Myometrial cell (primary cell): ENCODE data around the gene UQCRH. TPM values are rescaled to one million over a fixed set of nuclear protein-coding genes. Genes with fewer than 3 reads are reported as not detected.

Experiments used
- total RNA-seq: library from RNA; depleted of rRNA; stranded (reverse); fragments of >200 nt; gene quantifications from 2 replicates; pipeline ENCODE4 v1.2.3, GENCODE V29; 2015

The UQCRH gene
- 479 and 585 TPM in 2 replicates for total RNA-seq

DNA sequence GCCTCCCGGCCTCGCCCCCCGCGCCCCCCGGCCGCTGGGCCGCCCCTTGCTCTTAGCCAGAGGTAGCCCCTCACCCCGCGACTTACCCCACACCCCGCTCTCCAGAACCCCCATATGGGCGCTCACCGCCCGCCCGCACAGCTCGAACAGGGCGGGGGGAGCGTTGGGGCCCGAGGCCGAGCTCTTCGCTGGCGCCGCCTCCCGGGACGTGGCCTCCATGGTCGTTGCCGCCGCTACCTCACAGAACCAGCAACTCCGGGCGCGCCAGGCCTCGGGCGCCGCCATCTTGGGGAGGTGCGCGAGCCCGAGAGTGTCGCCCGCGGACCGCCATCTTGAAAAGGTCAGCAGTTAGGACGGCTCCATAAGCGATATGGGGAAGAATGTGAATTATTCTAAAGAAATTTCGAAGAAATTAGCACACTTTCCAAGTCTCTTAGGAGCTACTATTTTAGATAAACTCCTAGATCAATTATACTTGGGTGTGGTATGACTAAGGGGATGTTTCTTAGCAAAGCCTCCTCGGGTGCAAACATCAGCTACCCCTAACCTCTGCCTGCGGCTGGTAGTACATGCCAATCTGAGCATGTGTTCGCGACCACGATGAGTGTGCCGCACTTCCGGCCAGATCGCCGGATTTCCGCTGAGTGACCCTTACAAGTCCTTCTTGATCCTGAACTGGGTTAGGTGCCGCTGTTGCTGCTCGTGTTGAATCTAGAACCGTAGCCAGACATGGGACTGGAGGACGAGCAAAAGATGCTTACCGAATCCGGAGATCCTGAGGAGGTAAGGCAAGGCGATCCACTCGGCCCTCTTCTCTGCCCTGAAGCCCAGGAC, at the start of gene UQCRH, which contains the start of gene LRRC41:
Gene UQCRH (plus strand): TSS at position 661 of the 834 bp plus-strand sequence. CDS start 69 bp downstream, at position 730.
Gene LRRC41 (minus strand): TSS at position 579 of the 834 bp plus-strand sequence. CDS start 294 bp downstream, at position 285.

DNA sequence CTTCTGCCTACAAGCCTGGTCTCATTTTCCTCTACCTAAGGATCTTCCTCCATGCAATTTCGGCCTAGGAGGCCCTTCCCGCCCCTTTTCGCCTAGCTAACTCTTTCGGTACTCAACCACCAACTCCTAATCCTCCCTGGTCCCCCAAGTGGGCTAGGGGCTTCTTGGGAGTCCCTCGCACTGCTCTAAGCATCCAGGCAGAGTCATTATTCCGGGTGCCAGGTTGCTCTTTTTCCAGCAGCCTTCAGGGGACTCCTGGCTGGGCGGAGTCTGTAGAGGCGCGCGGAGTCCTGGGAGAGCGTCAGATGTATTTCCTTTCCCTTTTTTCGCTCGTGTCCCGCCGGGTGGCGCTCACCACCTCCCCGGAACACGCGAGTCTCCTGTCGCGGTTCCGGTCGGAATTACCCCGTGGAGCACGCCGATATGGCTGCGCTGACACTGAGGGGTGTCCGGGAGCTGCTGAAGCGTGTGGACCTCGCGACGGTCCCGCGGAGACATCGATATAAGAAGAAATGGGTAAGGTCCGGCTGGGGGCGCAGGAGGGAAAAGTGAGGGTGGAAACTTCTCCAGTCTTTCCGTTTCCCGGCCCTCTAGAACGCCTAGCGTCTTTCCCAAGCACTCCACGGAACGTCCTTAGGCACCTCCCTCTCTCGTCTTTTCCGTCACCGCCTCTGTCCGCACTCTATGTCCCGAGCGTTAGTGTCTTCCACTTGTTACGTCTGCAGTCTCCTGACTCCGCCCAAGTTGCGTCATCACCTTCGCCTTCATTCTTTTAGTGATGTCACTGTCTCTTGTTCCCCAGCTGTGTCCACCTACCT, 37.1 kb downstream of the UQCRH start, which contains the start of gene NSUN4:
Gene NSUN4 (plus strand): TSS at position 404 of the 818 bp plus-strand sequence. CDS start 20 bp downstream, at position 424.

Other genes starting within 250 kb of the UQCRH start
- 1.9 and 2.0 TPM in 2 replicates for gene PIK3R3, start 171.1 kb upstream of the UQCRH start, total RNA-seq
- gene TSPAN1, start 128.6 kb upstream of the UQCRH start, total RNA-seq, result 0.29 TPM in 1 of 2 replicates, not detected in the other
- gene P3R3URF, start 127.2 kb upstream of the UQCRH start, total RNA-seq, result not detected in 2 replicates
- 78.1 and 92.2 TPM in 2 replicates for gene POMGNT1, start 105.3 kb upstream of the UQCRH start, total RNA-seq
- gene LURAP1, start 100.4 kb upstream of the UQCRH start, total RNA-seq, result 3.0 and 6.6 TPM in 2 replicates
- 5.8 and 6.1 TPM in 2 replicates for gene RAD54L, start 55.9 kb upstream of the UQCRH start, total RNA-seq
- 119 and 146 TPM in 2 replicates for gene LRRC41, start 82 bp upstream of the UQCRH start, total RNA-seq
- gene NSUN4, start 37.1 kb downstream of the UQCRH start, total RNA-seq, result 7.5 and 9.9 TPM in 2 replicates
- 0.29 and 0.89 TPM in 2 replicates for gene FAAH, start 90.6 kb downstream of the UQCRH start, total RNA-seq
- not detected in 2 replicates for gene DMBX1, start 186.1 kb downstream of the UQCRH start, total RNA-seq
- gene KNCN, start 247.9 kb downstream of the UQCRH start, total RNA-seq, result not detected in 2 replicates